GM19372 (cell line): Measurements from ENCODE around the gene GRIK5.
"Not testable (repeated sequence)": the region's sequence is repeated elsewhere in the genome, so short reads cannot be mapped to it uniquely, and the experiment has no call there.

Experiments used
- ATAC-seq: cut with Tn5 transposase; IDR thresholded peaks from one replicate; pipeline ENCODE4 v1.9.1; 2021; ENCODE audit warnings: mild to moderate bottlenecking, low read depth, moderate library complexity; ENCODE audit not compliant: unreplicated experiment

The GRIK5 gene, protein sequence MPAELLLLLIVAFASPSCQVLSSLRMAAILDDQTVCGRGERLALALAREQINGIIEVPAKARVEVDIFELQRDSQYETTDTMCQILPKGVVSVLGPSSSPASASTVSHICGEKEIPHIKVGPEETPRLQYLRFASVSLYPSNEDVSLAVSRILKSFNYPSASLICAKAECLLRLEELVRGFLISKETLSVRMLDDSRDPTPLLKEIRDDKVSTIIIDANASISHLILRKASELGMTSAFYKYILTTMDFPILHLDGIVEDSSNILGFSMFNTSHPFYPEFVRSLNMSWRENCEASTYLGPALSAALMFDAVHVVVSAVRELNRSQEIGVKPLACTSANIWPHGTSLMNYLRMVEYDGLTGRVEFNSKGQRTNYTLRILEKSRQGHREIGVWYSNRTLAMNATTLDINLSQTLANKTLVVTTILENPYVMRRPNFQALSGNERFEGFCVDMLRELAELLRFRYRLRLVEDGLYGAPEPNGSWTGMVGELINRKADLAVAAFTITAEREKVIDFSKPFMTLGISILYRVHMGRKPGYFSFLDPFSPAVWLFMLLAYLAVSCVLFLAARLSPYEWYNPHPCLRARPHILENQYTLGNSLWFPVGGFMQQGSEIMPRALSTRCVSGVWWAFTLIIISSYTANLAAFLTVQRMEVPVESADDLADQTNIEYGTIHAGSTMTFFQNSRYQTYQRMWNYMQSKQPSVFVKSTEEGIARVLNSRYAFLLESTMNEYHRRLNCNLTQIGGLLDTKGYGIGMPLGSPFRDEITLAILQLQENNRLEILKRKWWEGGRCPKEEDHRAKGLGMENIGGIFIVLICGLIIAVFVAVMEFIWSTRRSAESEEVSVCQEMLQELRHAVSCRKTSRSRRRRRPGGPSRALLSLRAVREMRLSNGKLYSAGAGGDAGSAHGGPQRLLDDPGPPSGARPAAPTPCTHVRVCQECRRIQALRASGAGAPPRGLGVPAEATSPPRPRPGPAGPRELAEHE

DNA sequence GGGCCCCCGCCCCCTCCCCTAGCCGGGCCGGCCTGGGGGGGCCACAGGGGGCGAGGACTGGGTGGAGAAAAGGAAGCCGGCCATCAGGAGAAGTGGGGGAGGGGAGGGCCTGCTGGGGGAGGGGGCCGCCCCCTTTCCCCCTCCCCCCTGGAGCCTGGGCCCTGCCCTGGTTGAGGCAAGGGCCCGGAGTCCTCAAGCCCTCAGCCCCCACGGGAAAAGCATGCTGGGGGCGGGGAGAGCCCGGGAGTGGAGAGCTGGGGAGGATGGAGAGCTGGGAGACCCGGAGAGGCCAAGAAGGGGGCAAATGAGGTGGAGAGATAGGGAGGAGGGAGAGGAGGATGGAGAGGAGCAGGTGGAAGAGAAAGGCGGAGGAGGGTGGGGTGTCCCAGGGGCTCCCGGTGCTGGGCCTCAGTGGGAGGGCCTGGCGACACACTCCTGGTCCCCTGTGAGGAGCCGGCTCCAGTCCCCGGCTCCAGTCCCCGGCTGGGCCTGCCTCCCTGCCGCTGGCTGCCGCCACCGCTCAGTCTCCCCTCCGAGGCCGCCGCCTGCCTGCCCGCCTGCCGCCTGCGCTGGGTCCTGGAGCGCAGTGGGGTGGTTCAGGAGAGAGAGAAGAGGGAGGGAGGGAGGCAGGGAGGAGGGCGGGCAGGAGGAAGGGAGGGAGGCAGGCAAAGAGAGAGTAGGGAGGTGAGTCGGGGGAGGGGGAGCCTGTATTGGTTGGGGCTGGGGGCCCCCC lies at the start of gene GRIK5:
Gene GRIK5, minus strand, starts transcription at position 588 of the 733 bp plus-strand sequence. CDS start 4,436 bp downstream, outside the sequence.
- ATAC-seq = no peak

DNA sequence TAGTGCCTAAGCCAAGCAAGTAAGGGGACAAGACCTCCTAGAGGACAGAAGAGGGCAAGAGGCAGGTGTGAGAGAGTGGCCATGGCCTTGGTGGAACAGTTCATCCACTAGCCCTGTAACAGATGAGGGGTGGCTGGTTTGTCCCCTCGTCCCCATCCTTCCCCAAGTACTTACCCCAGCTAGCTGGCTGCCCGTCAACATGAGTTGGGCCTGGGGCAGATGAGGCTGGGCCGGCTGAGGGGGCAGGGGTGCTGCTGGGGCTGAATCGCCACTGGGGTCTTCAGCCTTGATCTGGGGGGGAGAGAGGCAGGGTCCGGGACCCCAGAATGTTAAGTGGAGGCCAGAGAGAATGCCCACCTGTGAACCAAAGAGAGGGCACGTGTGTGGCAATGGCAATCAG lies 47.1 kb upstream of the GRIK5 start:
- no peak for ATAC-seq

DNA sequence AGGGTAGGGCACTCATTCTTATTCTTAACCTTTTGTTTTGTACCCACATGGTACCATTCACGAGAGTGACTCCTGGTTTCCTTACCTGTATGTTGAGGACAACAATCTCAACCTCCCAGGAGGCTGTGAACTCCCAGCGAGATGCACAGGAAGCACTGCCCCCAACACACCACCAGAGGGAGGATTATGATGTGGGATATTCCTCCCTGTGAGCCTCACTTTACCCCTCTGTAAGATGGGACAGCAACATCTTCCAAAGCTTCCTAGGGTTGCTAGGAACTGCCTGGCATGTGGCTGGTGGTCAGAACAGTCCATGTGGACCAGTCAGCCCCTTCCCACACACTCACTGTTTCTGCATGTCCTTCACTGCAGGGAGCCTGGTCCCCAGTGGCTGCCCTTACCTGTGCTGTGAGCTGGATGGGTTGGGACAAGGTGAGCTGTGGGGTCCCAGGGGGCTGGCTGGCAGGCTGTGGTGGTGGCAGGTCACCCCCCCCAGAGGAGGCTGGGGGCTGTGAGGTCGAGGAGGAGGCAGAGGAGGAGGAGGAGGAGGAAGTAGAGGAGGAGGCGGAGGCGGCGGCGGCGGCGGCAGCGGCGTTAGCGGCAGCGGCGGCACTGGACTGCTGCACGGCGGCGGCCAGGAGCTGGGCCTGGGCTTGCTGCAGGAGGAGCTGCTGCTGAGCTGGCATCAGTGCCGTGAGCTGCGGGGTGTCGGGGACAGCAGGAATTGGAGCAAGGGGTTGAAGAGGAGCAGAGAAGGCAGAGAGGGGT lies 46.5 kb upstream of the GRIK5 start:
- ATAC-seq = no peak

DNA sequence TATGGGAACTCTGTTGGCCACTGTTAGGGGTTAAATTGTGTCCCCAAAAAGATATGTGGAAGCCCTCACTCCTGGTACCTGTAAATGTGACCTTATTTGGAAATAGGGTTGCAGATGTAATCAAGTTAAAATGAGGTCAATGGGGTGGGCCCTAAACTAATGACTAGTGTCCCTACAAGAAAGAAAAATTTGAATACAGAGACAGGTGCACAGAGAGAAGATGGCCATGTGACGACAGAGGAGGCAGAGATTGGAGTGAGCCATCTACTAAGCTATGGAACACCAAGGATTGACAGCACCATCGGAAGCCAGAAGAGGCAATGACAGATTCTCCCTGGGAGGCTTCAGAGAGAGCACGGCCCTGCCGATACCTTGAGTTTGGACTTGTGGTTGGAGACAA lies 45.7 kb upstream of the GRIK5 start:
- no peak for ATAC-seq

DNA sequence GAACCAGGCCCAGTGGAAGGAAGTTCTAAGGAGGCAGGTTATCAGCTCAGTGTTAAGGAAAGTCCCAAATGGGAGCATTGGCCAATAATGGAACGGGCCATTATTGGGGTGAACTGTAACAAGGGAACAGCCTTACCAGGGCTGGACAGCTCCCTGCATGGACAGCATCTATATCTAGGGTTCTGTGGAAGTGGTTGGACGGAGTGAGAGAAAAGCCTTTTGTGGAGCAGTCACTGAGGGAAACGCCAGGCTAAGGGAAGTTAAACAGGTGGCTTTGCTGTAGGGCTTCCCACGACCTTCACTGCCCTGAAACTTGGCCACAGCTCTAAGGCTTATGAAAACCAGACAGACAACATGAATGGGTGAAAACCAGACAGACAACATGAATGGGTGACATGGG lies 45.2 kb upstream of the GRIK5 start:
- ATAC-seq = no peak

DNA sequence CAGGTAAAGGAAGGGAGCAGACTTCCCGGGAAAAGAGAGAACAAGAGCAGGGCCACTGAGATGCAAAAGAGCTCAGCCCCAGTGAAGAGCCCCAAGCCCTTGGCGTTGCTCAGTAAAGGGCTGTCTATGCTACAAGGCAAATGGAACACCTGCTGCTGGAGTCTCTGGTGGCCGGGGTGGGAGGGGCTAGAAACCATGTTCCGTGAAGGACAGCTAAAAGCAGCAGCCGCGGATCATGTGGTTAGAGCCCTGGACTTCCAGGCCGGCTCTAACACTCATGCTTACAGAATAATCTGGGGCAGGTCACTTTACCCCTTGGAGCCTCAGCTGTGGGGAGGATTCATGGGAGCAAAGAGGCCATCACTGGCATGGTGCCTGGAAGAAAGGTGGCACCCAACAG lies 44.4 kb upstream of the GRIK5 start:
- ATAC-seq = peak; percentile 73

DNA sequence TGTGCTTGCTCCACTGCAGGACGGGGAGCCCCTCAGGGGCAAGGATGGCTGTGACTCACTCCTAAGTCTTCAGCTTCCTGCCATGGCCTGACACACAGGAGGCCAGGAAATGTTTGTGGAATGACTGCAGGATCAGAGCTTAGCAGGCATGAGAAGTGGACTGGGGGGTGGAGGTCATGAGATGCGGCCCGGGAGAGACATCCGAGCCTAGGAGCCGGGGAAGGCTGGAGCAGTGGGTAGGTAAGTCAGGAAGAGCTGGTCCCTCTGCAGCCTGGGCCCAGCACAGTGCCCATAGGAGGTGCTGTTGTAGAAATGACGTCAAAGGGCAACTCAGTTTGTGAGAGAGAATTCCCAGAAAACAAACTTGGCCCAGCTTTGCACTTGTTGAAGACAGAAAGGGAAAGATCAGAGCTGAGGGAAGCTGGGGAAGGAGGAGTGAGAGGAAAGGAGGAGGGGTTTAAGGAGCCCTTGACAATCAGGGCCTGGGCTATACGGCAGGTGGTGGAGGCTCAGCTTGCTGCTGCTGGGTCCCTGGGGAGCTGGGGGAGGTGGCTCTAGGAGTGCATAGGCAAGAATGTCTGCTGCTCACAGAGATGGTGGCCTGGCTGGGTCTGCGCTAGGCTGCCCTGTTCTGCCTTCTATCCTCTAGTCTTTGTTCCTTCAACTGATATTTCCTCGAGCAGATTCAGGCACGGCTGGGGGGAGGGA lies 43.8 kb upstream of the GRIK5 start:
- peak; percentile 63 for ATAC-seq

DNA sequence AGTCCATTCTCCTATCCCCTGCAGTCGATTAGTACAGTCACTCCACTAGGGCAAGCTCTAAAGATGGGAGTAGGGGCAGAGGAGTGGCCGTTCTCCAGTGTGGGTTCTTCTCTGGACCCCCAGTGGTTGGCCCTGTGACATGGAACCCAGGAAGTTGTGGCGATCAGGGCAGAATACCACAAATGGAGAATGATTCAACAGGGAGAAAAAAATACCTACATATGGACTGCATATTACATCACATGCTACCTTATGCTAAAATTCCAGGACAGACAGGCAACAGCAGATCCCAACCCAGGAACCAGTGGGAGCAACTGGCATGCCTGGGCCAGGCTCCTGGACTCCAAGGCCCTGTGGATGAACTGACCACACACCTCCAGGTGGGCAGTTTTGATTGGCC lies 41.8 kb upstream of the GRIK5 start:
- no peak for ATAC-seq

DNA sequence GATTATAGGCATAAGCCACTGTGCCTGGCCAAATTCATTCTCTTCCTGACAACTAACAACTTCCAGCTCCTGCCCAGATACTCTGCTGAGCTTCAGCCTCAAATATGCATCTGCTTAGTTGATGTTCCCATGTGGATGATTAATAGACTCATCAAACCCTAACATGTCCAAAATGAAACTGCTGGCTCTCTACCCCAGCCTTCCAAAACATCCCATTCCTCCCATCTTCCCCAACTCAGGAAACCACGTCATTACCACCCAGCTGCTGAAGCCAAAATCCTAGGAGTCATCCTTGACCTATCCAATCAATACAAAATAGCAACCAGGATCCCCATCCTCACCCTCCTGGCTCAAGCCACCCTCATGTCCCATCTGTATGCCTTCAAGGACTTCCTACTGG lies 41.4 kb upstream of the GRIK5 start:
- ATAC-seq = no peak

DNA sequence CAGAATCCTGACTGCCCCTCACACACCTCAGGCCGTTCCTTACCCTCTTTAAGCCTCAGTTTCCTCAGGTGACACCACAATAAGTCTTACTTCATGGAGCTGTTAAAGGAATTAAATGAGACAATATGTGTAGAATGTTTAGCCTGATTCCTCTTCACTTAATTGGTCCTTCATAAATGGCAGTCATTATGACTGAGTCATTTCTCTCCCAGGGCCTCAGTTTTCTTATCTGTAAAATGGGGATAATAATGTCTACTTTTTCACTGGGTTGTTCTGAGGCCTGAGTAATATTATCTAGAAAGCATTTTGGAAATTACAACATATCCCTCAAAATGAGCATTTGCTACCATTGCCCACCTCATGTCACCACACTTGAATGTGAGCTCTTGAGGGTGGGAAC lies 40.7 kb upstream of the GRIK5 start:
- ATAC-seq = no peak

DNA sequence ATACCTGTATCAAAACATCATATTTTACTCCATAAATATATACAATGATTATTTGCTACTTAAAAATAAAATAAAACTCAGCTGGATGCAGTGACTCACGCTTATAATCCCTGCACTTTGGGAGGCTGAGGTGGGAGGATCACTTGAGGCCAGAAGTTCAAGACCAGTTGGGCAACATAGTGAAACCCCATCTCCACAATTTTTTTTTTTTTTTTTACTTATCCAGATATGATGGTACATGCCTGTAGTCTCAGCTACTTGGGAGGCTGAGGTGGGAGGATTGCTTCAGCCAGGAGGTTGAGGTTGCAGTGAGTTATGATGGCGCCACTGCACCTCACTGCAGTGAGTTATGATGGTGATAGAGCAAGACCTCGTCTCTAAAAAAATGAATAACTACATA lies 39.9 kb upstream of the GRIK5 start:
- no peak for ATAC-seq

DNA sequence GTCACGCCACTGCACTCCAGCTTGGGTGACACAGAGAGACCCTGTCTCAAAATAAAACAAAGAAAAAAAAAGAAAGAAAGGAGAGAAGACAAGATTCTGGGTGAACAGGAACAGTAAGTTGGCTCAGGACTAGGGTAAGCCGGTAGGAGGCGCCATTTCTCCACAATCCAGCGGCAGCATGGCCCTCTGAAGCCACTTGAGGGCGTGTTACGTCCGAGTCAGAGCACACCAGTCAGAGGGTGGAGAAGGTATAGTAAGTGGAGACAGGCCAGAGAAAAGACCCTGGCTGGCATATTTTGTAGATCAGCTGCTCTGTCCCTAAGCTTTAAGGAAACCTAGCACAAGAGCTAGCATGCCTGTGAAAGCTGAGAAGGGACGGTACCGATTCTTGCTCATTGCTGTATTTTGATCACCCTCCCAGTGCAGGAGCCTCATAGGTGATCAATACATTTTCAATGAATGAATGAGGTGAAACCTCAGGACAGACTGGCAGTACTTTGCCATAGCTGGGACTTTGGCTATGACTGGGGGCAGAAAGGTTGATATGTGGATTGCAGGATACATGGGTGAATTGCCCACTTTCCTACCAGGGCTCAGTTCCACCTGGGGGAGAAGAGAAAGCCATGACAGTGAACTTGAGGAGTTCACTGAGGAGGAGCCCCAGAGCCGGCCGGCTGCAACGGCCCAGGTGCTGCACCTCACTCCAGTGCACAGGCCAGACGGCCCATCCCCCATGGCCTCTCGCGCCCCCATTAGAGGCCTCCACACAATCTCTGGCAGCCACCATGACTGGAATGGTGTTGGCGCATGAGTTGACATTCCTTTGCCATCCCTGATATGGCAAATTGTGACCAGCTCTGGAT lies 38.8 kb upstream of the GRIK5 start:
- ATAC-seq = peak; percentile 53

DNA sequence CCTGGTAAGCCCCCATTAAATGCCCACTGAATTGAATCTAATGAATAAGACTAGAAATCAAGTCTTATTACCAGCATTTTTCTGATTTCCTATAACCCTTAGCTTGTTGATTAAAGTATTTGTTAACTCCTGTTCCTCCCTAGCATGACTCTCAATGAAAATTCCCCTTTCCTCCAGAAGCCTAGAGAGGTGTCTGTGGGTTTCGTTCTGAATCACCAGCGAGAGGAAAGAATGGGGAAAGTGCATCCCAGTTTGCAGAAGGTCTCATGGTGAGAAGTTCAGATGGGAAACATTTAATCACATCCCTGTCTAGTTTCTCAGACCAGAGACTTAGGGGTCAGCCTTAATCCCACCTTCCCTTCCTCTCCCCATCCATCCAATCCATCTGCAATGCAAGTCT lies 35.4 kb upstream of the GRIK5 start:
- no peak for ATAC-seq

DNA sequence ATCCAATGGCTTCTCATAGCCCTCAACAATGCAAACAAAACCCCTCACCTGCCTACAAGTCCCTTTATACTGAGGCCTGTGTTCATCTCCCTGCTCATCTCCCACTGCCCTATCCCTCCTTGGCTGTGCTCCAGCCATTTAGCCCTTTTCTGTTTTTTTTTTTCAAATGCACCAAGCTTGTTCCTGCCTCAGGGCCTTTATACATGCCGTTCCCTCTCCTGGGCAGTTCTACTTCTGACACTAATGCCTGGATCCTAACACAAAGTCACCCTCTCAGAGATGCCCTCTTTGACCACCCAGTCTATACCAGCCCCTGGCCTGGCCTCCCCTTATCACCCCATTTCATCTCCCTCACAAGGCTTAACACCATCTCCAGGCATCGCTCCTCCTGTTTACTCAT lies 32.9 kb upstream of the GRIK5 start:
- no peak for ATAC-seq

DNA sequence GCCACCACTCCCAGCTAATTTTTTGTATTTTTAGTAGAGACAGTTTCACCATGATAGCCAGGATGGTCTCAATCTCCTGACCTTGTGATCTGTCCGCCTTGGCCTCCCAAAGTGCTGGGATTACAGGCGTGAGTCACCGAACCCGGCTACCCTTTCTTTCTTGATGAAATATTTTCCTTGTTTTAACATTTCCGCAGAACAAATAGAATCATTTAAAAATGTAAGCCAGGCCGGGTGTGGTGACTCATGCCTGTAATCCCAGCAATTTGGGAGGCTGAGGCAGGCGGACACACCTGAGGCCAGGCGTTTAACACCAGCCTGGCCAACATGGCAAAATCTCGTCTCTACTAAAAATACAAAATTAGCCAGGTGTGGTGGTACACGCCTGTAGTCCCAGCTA lies 30.2 kb upstream of the GRIK5 start:
- ATAC-seq = not testable (repeated sequence)

DNA sequence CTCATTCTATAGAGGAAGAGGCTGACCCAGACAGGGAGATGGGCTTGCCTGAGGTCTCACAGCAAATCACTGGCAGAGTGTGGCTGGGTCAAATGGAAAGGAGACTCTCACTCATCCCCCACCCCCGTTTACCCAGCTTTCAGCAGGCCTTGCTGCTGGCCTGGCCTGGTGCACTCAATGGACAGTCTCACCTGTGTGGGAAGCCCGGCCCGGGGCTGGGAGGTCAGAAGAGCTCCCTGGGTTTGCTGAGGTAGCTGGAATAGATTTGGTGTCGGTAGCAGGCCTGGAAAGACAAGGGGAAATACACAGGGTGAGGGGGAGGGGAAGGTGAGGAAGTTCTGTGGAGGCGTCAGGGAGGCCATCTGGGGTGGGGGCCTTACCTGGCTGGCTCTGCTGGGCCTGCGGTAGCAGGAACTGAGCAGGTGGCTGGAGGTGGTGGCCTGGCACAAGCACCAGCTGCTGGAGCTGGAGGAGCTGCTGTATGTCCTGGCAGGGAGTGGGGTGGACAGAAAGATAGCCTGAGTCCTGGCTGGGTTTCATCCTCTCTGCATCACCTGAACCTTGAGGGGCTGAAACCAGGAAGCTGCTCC lies 29.4 kb upstream of the GRIK5 start:
- no peak for ATAC-seq

DNA sequence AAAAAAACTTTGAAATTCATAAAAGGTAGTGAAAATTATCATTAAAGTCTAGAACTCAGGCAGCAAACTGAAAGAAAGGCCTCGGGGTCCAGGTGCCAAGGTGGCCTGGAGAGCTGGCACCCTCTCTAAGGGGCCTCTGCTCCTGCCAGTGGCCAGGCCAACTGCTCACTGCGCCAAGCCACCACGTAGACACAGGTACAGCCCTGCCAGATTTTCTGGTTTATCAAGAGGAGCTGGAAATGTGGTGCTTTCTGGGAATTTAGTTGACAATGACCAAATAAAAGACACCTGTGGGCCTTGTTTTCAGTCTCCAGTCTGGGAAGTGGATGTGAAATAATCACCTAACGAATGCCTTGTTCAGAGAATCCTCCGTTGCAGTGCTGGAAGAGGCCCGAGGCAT lies 28.8 kb upstream of the GRIK5 start:
- ATAC-seq = no peak

DNA sequence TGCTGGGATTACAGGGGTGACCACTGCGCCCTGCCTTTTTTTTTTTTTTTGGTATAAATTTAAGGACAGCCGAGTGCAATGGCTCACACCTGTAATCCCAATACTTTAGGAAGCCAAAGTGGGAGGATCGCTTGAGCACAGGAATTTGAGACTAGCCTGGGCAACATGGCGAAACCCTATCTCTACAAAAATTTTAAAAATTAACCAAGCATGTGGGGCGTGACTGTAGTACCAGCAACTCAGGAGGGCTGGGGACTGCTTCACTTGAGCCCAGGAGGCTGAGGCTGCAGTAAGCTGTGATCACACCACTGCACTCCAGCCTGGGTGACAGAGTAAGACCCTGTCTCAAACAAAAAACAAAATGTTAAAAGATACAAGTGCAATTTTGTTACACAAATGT lies 27.5 kb upstream of the GRIK5 start:
- no peak for ATAC-seq
